ENCODE measurements around the gene HPS1. TPM values are rescaled to one million over a fixed set of nuclear protein-coding genes. Genes with fewer than 3 reads are reported as not detected.

HPS1 gene
- total and polyA plus RNA-seq, 2 of the 4 experiments (the other 2 are of a cell fraction): 14.0 to 55.2 TPM

DNA sequence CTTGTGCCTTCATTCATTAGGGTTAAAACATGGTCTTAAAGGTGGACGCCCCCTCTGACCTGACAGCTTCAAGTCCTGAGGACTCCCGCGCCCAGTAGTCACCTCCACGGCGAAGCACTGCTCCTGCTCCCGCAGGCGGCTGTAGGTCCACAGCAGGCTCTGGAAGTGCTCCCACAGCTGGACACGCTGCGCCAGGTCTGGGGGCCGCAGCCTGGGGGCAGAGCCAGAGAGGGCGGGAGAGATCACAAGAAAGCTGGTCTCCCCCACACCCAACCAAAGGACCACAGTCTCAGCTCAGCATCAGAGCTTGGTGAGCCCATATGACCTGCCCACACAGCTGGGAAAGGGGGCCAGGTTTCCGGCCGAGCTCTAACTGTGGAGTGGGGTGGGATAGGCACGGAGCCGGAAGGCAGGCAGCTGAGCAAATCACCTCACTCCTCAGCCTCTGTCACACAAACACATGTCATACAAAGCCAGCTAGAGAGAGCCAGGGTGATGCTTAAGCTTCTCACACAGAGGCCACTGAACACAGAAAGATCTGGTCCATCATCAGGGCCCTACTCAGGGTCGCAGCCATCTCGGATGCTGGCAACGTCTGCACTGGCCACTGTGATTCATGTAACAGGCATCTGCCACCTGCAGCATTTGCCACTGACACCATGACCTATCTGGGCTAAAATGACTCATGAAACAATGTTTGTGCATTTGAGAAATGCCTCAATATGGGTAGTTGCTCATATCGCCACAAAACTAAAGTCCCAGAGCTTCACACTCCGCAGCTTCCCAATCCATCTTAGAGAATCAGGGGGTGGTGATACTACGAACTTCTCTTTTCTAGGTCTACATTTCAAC is 12.6 kb downstream of the HPS1 start:
- dilution Hi-C loops (cut with HindIII; ENCODE audit: low sequenced_read_pairs, unreplicated experiment): no loop called here
- no peak overlapping the region for H3K4me2 ChIP-seq (ENCODE audit: low read depth, low read length)
- DNase-seq: peak; percentile 84

More for the DNA sequence above, 12.6 kb downstream of the HPS1 start:
- Histone ChIP-seq H3K56ac (ENCODE audit: extremely low read depth, insufficient read depth, low read length) (no peak overlapping the region), H2BK120ac (ENCODE audit: low read depth, low read length) (no peak overlapping the region; the same call in 1 of the 2 replicates), H3K9ac (ENCODE audit: low read depth, low read length) (no peak overlapping the region), H2AK5ac (ENCODE audit: low read depth, low read length) (peak overlapping the region; percentile 3; the same call in 1 of the 2 replicates), H2BK5ac (ENCODE audit: low read depth, low read length, poor library complexity, severe bottlenecking) (peak overlapping the region; percentile 32), H3K9me3 (ENCODE audit: control insufficient read depth, insufficient read depth, low read length) (no peaks in the 10 kb centered on the region), H3K18ac (ENCODE audit: low read depth, low read length) (no peak overlapping the region), H4K5ac (ENCODE audit: low read depth, low read length) (no peak overlapping the region), H4K20me1 (ENCODE audit: insufficient read depth, low read length) (no peaks in the 10 kb centered on the region), H4K91ac (ENCODE audit: insufficient read depth, low read depth, low read length) (no peak overlapping the region), H2AK9ac (replicated peaks; ENCODE audit: low read depth, low read length, poor library complexity) (no peak overlapping the region), H3K27ac (ENCODE audit: insufficient read depth, low read length) (no peak overlapping the region; the same call in 1 of the 2 replicates), H4K8ac (ENCODE audit: low read depth in 2 of 2, low read length in 2 of 2) (0 out of 4 replicates have a peak overlapping the region, but pooled peaks of 1 of the 2 experiments have one; percentile 8), H2BK15ac (ENCODE audit: low read depth, low read length) (no peak overlapping the region), H2BK20ac (ENCODE audit: low read depth, low read length) (no peak overlapping the region), H2AFZ (replicated peaks; ENCODE audit: low read length, poor library complexity) (peak overlapping the region; percentile 1), H3K79me1 (ENCODE audit: low read depth in 1 of 2, low read length in 2 of 2) (peaks cover 3 to 7% of the 10 kb centered on the region in 2 experiments; a peak in 2 of 4 replicates), H3K9me1 (ENCODE audit: insufficient read depth, low read length) (peaks cover 15% of the 10 kb centered on the region), H3K14ac (replicated peaks; ENCODE audit: low read depth, low read length) (no peak overlapping the region), H3K23ac (ENCODE audit: low read depth, low read length) (no peak overlapping the region), H3K4me3 (ENCODE audit: insufficient read depth, low read depth, low read length) (no peak overlapping the region), H3K36me3 (ENCODE audit: control insufficient read depth, insufficient read depth, low read length) (peaks cover 61% of the 10 kb centered on the region), H3K4me1 (ENCODE audit: control insufficient read depth, insufficient read depth, low read length) (peaks cover 9% of the 10 kb centered on the region; the same call in 1 of the 2 replicates), H3K27me3 (ENCODE audit: control insufficient read depth, insufficient read depth, low read length) (no peaks in the 10 kb centered on the region), H3K4ac (ENCODE audit: low read depth, low read length) (no peak overlapping the region)
- peak; percentile 85 for ATAC-seq (ENCODE audit: low read depth)
- TF ChIP-seq FOS (IDR thresholded peaks at IDR 0.05; ENCODE audit: low read depth, low read length) (peak; percentile 70), BHLHE40 (IDR thresholded peaks at IDR 0.05; ENCODE audit: low read depth, low read length) (0 out of 2 replicates have a peak, but pooled peaks have one; percentile 29), CEBPB (IDR thresholded peaks at IDR 0.05; ENCODE audit: low read depth, low read length) (0 out of 2 replicates have a peak, but pooled peaks have one; percentile 8), CHD1 (IDR thresholded peaks at IDR 0.05; ENCODE audit: low read depth, low read length) (no peak), RCOR1 (IDR thresholded peaks at IDR 0.05; ENCODE audit: insufficient replicate concordance, low read length) (peak; percentile 97)
- in situ Hi-C loops (cut with MboI; ENCODE audit: low sequenced_read_pairs): no loop called here
- BruUV-seq (replicated peaks): no TSS peak
- ChIA-PET CTCF (interaction anchor here (1.6 kb wide), 1 partner anchor 8 kb away, joined by 7 read pairs; no protein-coding TSS in a partner anchor), POLR2A (ENCODE audit: unreplicated experiment) (no interaction called here)
- intact Hi-C loops (cut with micrococcal nuclease): no loop called here
- 96% methylated on average over 5 of the region's 21 CpGs; no CpG with 5 or more reads in 1 of the 2 experiments for WGBS, 2 experiments (ENCODE audit: extremely low coverage in 2 of 2, insufficient read length in 1 of 2)

Data from IMR-90 (cell line).